Skeletal muscle tissue (tissue), 4 donors: Measurements from ENCODE around the gene ATP2A3. TPM values are rescaled to one million over a fixed set of nuclear protein-coding genes. Genes with fewer than 3 reads are reported as not detected.

Experiments
- H3K27ac ChIP-seq: one replicate; pipeline ENCODE4 v1.7.0; 2013; ENCODE audit warnings: mild to moderate bottlenecking, low read depth, low read length, inconsistent platforms
- H3K27me3 ChIP-seq, 3 donors: one replicate each; pipeline ENCODE4 v1.7.0; 2013; ENCODE audit warnings: low read length in 3 of 3; ENCODE audit not compliant: control insufficient read depth in 3 of 3, insufficient read depth in 3 of 3
- H3K36me3 ChIP-seq, 3 donors: one replicate each; pipeline ENCODE4 v1.7.0; 2013; ENCODE audit warnings: low read length in 3 of 3; ENCODE audit not compliant: control insufficient read depth in 3 of 3, insufficient read depth in 3 of 3
- H3K4me1 ChIP-seq, 3 donors: one replicate each; pipeline ENCODE4 v1.7.0; 2013; ENCODE audit warnings: low read length in 3 of 3, mild to moderate bottlenecking in 3 of 3; ENCODE audit not compliant: control insufficient read depth in 3 of 3, insufficient read depth in 3 of 3
- H3K4me3 ChIP-seq, 3 donors: one replicate each; pipeline ENCODE4 v1.7.0; 2013; ENCODE audit warnings: low read length in 3 of 3
- H3K9ac ChIP-seq, 3 donors: one replicate each; pipeline ENCODE4 v1.7.0; 2013; ENCODE audit warnings: low read length in 3 of 3, mild to moderate bottlenecking in 3 of 3, moderate library complexity in 2 of 3, low read depth in 1 of 3
- H3K9me3 ChIP-seq, 3 donors: one replicate each; pipeline ENCODE4 v1.7.0; 2013; ENCODE audit warnings: low read length in 3 of 3; ENCODE audit not compliant: control insufficient read depth in 3 of 3
- total RNA-seq: library from RNA; depleted of rRNA; stranded (reverse); fragments of >200 nt; gene quantifications from one replicate; pipeline ENCODE4 v1.2.3, GENCODE V29; 2014
- donor health status: Osteomylitis.

The ATP2A3 gene
- total RNA-seq, 1 donor from 2014 or later: 3.7 TPM

DNA sequence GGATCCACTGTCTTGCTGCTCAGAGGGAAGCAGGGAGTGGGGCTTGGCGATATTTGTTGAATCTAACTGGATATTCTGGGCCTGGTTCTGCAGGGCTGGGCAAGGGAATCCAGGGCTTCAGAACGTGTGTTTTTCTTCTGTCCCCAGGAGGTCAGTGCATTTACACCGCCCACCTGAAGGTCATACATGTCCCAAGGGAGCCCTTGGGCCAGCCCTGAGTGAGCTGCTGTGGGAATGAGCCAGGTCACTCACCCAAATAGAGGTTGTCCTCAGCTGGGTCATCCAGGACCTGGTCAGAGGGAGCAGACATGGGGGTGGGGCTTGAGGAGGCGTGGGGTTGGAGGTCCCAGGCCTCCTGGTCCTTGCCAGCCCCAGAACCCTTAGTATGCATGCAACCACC, 82.0 kb downstream of the ATP2A3 start:
- no peaks in the 10 kb centered on the region for H3K27me3 ChIP-seq
- no peak overlapping the region for H3K4me3 ChIP-seq
- H3K9me3 ChIP-seq: no peaks in the 10 kb centered on the region
- H3K27ac ChIP-seq: no peak overlapping the region
- H3K9ac ChIP-seq: no peak overlapping the region
- peaks cover 0 to 13% (median 9%) of the 10 kb centered on the region in 3 donors for H3K36me3 ChIP-seq
- H3K4me1 ChIP-seq: peaks cover 9 to 46% (median 34%) of the 10 kb centered on the region in 3 donors

- Histone ChIP-seq H3K9me3 (no peaks in the 10 kb centered on the region), H3K9ac (no peak overlapping the region), H3K27ac (no peak overlapping the region), H3K4me3 (no peak overlapping the region), H3K36me3 (peaks cover 4 to 13% (median 9%) of the 10 kb centered on the region in 3 donors), H3K4me1 (peaks cover 6 to 43% (median 34%) of the 10 kb centered on the region in 3 donors), H3K27me3 (no peaks in the 10 kb centered on the region)
These were observed 83.3 kb downstream of the ATP2A3 start for GRCh38 chr17:3880983-3881382.

GRCh38 chr17:3879591-3880417, 84.4 kb downstream of the ATP2A3 start:
- H3K27me3 ChIP-seq: no peaks in the 10 kb centered on the region
- H3K9ac ChIP-seq: peak overlapping the region; percentile 16 to 27 (median 21)
- peak overlapping the region; percentile 82 for H3K27ac ChIP-seq
- H3K9me3 ChIP-seq: no peaks in the 10 kb centered on the region
- H3K36me3 ChIP-seq: peaks cover 7 to 10% (median 7%) of the 10 kb centered on the region in 3 donors
- no peak overlapping the region for H3K4me3 ChIP-seq
- H3K4me1 ChIP-seq: peaks cover 6 to 40% (median 28%) of the 10 kb centered on the region in 3 donors

- Histone ChIP-seq H3K9me3 (no peaks in the 10 kb centered on the region), H3K4me3 (no peak overlapping the region), H3K36me3 (peaks cover 4 to 7% (median 4%) of the 10 kb centered on the region in 3 donors), H3K4me1 (peaks cover 6 to 40% (median 28%) of the 10 kb centered on the region in 3 donors), H3K9ac (peak overlapping the region; percentile 16 to 27 (median 21)), H3K27ac (peak overlapping the region; percentile 82), H3K27me3 (no peaks in the 10 kb centered on the region)
These were observed 85.1 kb downstream of the ATP2A3 start for GRCh38 chr17:3879186-3879585.

GRCh38 chr17:3877220-3877619, 87.0 kb downstream of the ATP2A3 start:
- Histone ChIP-seq H3K27me3 (no peaks in the 10 kb centered on the region), H3K27ac (peak overlapping the region; percentile 69), H3K36me3 (peaks cover 3 to 14% (median 6%) of the 10 kb centered on the region in 3 donors), H3K9ac (peak overlapping the region in 2 of 3 donors; percentile 8 to 27), H3K4me3 (peak overlapping the region in 1 of 3 donors; percentile 45), H3K4me1 (peaks cover 6 to 40% (median 28%) of the 10 kb centered on the region in 3 donors), H3K9me3 (no peaks in the 10 kb centered on the region)

GRCh38 chr17:3875317-3875716, 88.9 kb downstream of the ATP2A3 start:
- Histone ChIP-seq H3K27me3 (no peaks in the 10 kb centered on the region), H3K27ac (no peak overlapping the region), H3K9me3 (no peaks in the 10 kb centered on the region), H3K4me1 (peaks cover 6 to 39% (median 28%) of the 10 kb centered on the region in 3 donors), H3K36me3 (peaks cover 5 to 18% (median 8%) of the 10 kb centered on the region in 3 donors), H3K4me3 (no peak overlapping the region), H3K9ac (no peak overlapping the region)

Other genes with a start within 250 kb of the ATP2A3 start
- gene HASPIN, start 240.5 kb downstream of the ATP2A3 start, total RNA-seq: 2.6 TPM
- gene ITGAE, start 163.2 kb downstream of the ATP2A3 start, total RNA-seq: 16.7 TPM
- 17.2 TPM for gene NCBP3, start 118.2 kb downstream of the ATP2A3 start, total RNA-seq
- 4.2 TPM for gene CAMKK1, start 71.4 kb downstream of the ATP2A3 start, total RNA-seq
- 1.6 TPM for gene P2RX1, start 48.0 kb downstream of the ATP2A3 start, total RNA-seq
- 30.3 TPM for gene ZZEF1, start 178.6 kb upstream of the ATP2A3 start, total RNA-seq
- 11.0 TPM for gene CYB5D2, start 178.8 kb upstream of the ATP2A3 start, total RNA-seq